Subcutaneous adipose tissue (tissue), 4 donors: ENCODE measurements around the gene CCDC141. TPM values are rescaled to one million over a fixed set of nuclear protein-coding genes. Genes with fewer than 3 reads are reported as not detected.

ENCODE experiments used
- CTCF ChIP-seq: fragments of 450-650 bp; IDR thresholded peaks from one replicate; pipeline ENCODE4 v1.5.1; 2016; ENCODE audit warnings: low read depth, mild to moderate bottlenecking, control low read depth, antibody characterized with exemption, moderate library complexity
- total RNA-seq, 4 donors: library from RNA; depleted of rRNA; stranded (reverse); fragments of >200 nt; gene quantifications; one replicate each; pipeline ENCODE4 v1.1.0, GENCODE V29; 2016

Gene CCDC141
- total RNA-seq, 4 donors from 2014 or later: 5.4 to 26.4 (median 16.7) TPM

- TF ChIP-seq CTCF: no peak
These were observed 204.1 kb downstream of the CCDC141 start for GRCh38 chr2:178845566-178846457.

DNA sequence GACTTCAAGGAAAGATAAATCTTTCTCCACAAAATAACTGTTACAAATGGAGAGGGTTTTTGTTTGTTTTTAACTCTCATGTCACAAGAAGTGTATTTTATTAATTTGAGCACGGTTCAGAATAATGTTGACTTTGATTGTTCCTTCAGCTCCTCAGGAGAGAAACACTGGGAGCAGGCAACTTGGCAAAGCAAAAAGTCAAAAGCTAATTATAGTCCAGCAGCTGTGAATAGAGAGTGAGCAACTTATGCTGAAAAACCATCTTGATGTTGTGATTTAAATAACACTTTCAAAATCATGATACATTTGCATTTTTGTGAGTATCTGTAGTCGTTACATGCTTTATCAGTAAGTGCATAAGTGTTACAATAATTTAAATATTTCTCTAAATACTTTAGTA lies 205.2 kb downstream of the CCDC141 start:
- TF ChIP-seq CTCF: no peak

- no peak for TF ChIP-seq CTCF
These were observed 205.7 kb downstream of the CCDC141 start for GRCh38 chr2:178844269-178844668.

DNA sequence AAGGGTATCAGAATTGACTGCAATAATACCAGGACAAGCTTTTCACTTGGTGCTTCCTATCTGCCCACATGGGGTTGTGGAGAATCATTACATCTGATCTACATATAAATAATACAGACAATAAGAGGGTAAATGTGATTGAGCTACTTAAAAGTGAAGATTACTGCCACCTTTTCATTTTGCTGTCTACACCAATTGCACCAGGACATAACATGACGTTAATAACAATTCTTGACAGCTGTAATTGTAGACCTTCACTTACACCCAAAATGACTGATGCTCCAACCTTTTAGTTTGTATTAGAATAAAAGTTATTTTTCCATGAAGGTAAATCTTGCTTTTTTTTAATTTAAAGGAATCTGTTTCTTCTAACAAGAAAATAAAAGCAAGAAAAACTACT lies 206.2 kb downstream of the CCDC141 start:
- no peak for TF ChIP-seq CTCF

DNA sequence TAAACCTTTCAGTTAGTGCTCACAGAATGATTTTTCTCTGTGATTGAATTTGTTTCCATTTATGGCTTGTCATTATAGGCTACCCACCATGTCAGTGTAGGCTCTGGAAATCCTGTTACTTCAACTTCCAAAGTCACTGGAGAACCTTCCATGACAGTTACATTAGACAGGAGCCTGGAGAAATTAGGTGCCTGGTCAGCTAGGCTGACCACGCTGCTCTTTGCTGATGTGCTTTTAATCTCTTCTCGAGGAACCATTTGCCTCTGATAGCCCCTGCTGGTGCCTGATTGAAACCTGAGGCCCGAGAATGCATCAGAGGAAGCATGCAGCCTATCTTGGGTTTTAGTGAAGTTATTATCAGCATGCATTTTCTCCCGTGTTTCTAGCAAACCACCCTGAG lies 213.1 kb downstream of the CCDC141 start:
- no peak for TF ChIP-seq CTCF

GRCh38 chr2:178834086-178834485 lies 215.9 kb downstream of the CCDC141 start:
- TF ChIP-seq CTCF: no peak

DNA sequence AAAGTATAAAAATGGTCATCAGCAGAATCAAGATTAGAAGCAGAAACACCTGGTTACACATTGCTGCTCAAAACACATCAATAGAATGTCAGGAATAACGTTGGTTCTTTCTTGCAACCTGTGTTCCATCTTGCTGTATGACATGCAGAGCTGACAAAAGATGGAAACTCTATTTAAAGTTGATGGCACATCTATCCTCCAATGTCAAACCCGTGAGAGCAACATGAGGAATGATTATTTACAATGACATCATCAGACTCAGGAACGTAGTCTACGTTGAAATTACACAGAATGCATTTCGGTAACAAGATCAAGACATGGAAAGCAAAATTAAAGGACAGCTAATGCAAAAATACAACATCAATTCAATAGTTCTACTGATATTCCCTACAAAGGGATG lies 216.6 kb downstream of the CCDC141 start:
- no peak for TF ChIP-seq CTCF
